ENCODE measurements around the gene CTSH. TPM values are rescaled to one million over a fixed set of nuclear protein-coding genes. Genes with fewer than 3 reads are reported as not detected.

CTSH gene
- total RNA-seq, 1 donor from 2014 or later: 10.0 TPM

DNA sequence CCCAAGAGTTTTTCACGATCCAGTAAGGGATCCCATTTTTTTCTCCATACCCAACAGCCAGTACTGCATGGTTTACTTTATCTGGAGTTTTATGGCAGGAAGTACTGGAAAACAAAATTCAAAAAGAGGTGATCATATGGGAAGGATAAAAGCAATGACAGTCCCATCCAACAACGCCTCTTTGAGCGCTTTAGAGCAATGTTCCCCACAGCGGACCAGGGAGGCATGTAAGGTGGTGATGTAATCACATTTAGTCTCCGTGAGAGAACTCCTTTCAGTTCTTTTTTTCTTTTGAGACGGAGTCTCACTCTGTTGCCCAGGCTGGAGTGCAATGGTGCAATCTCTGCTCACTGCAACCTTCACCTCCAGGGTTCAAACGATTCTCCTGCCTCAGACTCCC, 21.8 kb downstream of the CTSH start:
- TF ChIP-seq, protein P1, sequence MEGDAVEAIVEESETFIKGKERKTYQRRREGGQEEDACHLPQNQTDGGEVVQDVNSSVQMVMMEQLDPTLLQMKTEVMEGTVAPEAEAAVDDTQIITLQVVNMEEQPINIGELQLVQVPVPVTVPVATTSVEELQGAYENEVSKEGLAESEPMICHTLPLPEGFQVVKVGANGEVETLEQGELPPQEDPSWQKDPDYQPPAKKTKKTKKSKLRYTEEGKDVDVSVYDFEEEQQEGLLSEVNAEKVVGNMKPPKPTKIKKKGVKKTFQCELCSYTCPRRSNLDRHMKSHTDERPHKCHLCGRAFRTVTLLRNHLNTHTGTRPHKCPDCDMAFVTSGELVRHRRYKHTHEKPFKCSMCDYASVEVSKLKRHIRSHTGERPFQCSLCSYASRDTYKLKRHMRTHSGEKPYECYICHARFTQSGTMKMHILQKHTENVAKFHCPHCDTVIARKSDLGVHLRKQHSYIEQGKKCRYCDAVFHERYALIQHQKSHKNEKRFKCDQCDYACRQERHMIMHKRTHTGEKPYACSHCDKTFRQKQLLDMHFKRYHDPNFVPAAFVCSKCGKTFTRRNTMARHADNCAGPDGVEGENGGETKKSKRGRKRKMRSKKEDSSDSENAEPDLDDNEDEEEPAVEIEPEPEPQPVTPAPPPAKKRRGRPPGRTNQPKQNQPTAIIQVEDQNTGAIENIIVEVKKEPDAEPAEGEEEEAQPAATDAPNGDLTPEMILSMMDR (IDR thresholded peaks at IDR 0.05; ENCODE audit: unreplicated experiment): no peak
- H3K9me3 Mint-ChIP-seq (ENCODE audit: unreplicated experiment): no peaks in the 10 kb centered on the region
- no peak overlapping the region for H3K27ac Mint-ChIP-seq (ENCODE audit: unreplicated experiment)
- H3K36me3 Mint-ChIP-seq (ENCODE audit: low read depth, unreplicated experiment): peaks cover 7% of the 10 kb centered on the region
- no peak for DNase-seq (ENCODE audit: low spot score)
- no peaks in the 10 kb centered on the region for H3K4me1 Mint-ChIP-seq (ENCODE audit: unreplicated experiment)
- H3K27me3 Mint-ChIP-seq (ENCODE audit: unreplicated experiment): peaks cover 8% of the 10 kb centered on the region
- H3K4me3 Mint-ChIP-seq (ENCODE audit: unreplicated experiment): no peak overlapping the region

DNA sequence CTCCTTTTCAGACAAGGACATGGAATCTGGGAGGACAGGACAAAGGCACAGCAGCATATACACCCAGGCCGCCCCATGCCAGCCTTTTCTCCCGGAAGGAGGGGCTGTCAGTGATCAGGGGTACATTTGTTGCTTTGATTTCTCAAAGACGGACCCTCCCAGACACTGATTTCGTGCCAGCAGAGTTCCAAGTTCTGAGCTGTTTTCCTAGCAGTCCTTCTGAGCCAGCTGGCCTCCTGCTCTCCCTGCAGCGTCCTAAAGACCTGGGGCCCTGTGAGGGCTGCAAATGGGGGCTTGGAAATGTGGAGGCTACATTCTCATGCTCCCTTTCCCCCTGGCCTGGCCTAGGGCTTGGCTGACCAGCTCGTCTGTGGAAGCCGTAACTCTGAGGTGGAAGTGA, 22.3 kb downstream of the CTSH start:
- no peak for DNase-seq (ENCODE audit: low spot score)
- no peaks in the 10 kb centered on the region for H3K4me1 Mint-ChIP-seq (ENCODE audit: unreplicated experiment)
- H3K9me3 Mint-ChIP-seq (ENCODE audit: unreplicated experiment): no peaks in the 10 kb centered on the region
- H3K27ac Mint-ChIP-seq (ENCODE audit: unreplicated experiment): no peak overlapping the region
- H3K36me3 Mint-ChIP-seq (ENCODE audit: low read depth, unreplicated experiment): peaks cover 9% of the 10 kb centered on the region
- H3K4me3 Mint-ChIP-seq (ENCODE audit: unreplicated experiment): no peak overlapping the region
- H3K27me3 Mint-ChIP-seq (ENCODE audit: unreplicated experiment): peaks cover 3% of the 10 kb centered on the region
- TF ChIP-seq, protein P1 (IDR thresholded peaks at IDR 0.05; ENCODE audit: unreplicated experiment): no peak

DNA sequence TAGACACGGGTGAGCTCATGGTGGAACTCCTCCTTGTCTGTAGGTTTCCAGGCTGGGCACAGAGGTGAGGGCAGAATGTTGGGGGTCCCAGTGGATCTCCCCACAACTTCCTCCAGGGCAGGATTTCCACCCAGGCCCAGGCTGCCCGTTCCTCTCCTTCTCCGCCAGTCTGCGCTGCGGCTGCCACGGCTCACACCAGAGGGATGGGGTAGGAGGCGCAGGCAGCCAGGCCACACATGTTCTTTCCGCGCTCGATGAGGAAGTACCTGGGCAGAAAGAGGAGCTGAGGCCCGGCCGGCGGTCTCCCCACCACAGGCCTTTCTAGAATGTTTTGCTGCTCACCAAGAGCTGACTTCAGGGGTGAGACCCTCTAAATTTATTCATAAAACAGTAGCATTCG, 22.9 kb downstream of the CTSH start:
- H3K9me3 Mint-ChIP-seq (ENCODE audit: unreplicated experiment): no peaks in the 10 kb centered on the region
- TF ChIP-seq, protein P1 (IDR thresholded peaks at IDR 0.05; ENCODE audit: unreplicated experiment): no peak
- H3K36me3 Mint-ChIP-seq (ENCODE audit: low read depth, unreplicated experiment): peaks cover 10% of the 10 kb centered on the region
- H3K27ac Mint-ChIP-seq (ENCODE audit: unreplicated experiment): no peak overlapping the region
- no peak overlapping the region for H3K4me3 Mint-ChIP-seq (ENCODE audit: unreplicated experiment)
- no peaks in the 10 kb centered on the region for H3K4me1 Mint-ChIP-seq (ENCODE audit: unreplicated experiment)
- no peak for DNase-seq (ENCODE audit: low spot score)
- H3K27me3 Mint-ChIP-seq (ENCODE audit: unreplicated experiment): peaks cover 3% of the 10 kb centered on the region

DNA sequence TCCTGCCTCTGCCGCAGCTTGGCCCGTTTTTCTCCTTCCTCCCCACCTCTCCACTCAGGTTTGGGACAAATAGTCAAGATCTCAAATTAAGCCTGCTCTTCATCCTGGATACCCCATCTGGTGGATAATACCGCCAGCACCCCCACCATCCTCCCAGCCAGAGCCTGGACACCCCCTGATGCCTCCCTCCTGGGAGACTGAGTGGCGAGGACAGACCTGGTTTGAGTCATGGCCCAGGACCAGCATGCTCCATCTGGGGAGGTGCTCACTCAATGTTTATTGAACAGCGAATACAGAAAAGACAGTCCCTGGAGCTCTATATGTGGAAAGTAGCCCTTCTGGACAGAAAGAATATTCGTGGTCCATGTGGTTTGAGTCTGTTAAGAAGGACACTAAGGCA, 23.3 kb downstream of the CTSH start:
- TF ChIP-seq, protein P1 (IDR thresholded peaks at IDR 0.05; ENCODE audit: unreplicated experiment): no peak
- Mint-ChIP-seq H3K27me3 (ENCODE audit: unreplicated experiment) (peaks cover 3% of the 10 kb centered on the region), H3K36me3 (ENCODE audit: low read depth, unreplicated experiment) (peaks cover 10% of the 10 kb centered on the region), H3K4me3 (ENCODE audit: unreplicated experiment) (no peak overlapping the region), H3K9me3 (ENCODE audit: unreplicated experiment) (no peaks in the 10 kb centered on the region), H3K4me1 (ENCODE audit: unreplicated experiment) (no peaks in the 10 kb centered on the region), H3K27ac (ENCODE audit: unreplicated experiment) (no peak overlapping the region)
- no peak for DNase-seq (ENCODE audit: low spot score)

DNA sequence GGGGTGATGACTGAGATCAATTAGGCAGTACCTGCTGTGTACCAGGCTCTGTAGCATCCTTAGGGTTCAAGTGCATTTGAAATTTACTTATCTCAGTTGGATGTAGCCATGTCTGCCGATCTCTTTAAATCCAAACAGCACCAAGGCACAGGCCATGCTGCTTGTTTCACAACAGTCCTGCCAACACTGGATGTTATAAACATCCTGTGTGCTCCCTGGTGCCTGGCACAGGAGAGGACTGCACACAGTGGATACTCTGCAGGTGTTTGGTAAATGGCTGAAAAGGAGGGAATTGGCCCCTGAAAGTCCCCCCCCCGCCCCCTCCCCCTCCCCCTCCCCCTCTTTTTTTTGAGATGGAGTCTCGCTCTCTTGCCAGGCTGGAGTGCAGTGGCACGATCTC, 27.0 kb downstream of the CTSH start:
- H3K36me3 Mint-ChIP-seq (ENCODE audit: low read depth, unreplicated experiment): peaks cover 11% of the 10 kb centered on the region
- no peaks in the 10 kb centered on the region for H3K9me3 Mint-ChIP-seq (ENCODE audit: unreplicated experiment)
- H3K27me3 Mint-ChIP-seq (ENCODE audit: unreplicated experiment): peaks cover 2% of the 10 kb centered on the region
- TF ChIP-seq, protein P1 (IDR thresholded peaks at IDR 0.05; ENCODE audit: unreplicated experiment): no peak
- H3K4me3 Mint-ChIP-seq (ENCODE audit: unreplicated experiment): no peak overlapping the region
- H3K27ac Mint-ChIP-seq (ENCODE audit: unreplicated experiment): no peak overlapping the region
- no peaks in the 10 kb centered on the region for H3K4me1 Mint-ChIP-seq (ENCODE audit: unreplicated experiment)
- DNase-seq (ENCODE audit: low spot score): no peak

All from endothelial cell (in vitro differentiated cells).